ENCODE data around the gene KNDC1. TPM values are rescaled to one million over a fixed set of nuclear protein-coding genes. Genes with fewer than 3 reads are reported as not detected.

Gene KNDC1, protein sequence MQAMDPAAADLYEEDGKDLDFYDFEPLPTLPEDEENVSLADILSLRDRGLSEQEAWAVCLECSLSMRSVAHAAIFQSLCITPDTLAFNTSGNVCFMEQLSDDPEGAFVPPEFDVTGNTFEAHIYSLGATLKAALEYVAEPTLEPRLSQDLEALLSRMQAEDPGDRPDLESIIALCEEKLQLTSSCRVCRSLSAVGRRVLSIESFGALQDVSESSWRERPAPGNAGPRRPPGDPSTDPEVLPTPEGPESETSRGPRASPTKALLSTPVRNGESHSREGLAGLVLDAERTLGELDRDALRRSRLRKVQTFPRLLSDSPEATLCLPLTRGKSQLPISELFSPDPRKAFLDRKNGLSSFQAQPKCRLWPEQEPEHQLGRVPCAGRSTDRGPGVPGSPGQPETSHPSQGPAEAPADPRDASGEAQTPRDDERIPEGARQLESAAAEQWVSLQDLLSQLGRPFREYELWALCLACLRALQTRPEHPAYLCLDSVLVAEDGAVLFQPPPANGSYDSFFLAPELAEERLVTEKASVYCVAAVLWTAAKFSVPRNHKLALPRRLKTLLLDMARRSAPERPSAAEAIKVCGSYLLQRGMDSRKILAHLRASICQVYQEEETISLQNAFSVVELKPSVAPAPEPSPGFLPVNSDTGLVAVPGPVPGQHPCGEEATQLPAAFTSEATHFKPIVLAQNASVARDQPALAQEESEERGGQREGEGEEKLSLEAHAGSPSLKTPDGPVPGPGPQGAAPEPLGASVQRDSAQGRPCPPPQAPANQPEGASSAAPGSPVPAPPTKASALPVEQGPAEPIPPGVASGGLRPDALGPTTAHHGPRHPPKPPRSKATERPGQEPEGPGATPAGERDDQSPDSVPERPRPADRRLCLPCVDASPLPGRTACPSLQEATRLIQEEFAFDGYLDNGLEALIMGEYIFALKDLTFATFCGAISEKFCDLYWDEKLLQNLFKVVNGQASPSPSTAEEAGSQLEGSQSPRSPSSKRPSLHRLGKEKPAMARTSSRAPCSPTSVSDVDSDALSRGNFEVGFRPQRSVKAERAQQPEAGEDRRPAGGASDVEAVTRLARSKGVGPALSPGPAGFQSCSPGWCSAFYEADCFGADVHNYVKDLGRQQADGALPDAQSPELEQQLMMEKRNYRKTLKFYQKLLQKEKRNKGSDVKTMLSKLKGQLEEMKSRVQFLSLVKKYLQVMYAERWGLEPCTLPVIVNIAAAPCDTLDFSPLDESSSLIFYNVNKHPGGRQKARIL (N-terminal part only)
- total RNA-seq (2016; rRNA removed; fragmentation: Illumina TruSeq; extraction: Trizol) (0.44 TPM in 1 of 2 replicates, not detected in the other), polyA plus RNA-seq (2011; rRNA removed) (0.56 and 0.69 TPM in 2 replicates), polyA minus RNA-seq (2011; rRNA and poly(A)+ RNA removed; ENCODE audit: low replicate concordance) (0.09 and 4.0 TPM in 2 replicates), Bru-seq, nascent RNA (percentile 14 among the genes with signal in this experiment), BruChase-seq, experiment 1, labeled RNA remaining after a 6-hour chase (percentile 16 among the genes with signal in this experiment), BruChase-seq, experiment 2, labeled RNA remaining after a 2-hour chase (percentile 12 among the genes with signal in this experiment)
- total RNA-seq (2016; cell fraction: cytosol; rRNA removed; fragmentation: Illumina TruSeq; extraction: Trizol; ENCODE audit: low read depth), result not detected in 2 replicates
- not detected in 2 replicates for total RNA-seq (2016; cell fraction: insoluble cytoplasmic fraction; rRNA removed; fragmentation: Illumina TruSeq; extraction: Trizol)
- total RNA-seq (2016; cell fraction: membrane; rRNA removed; fragmentation: Illumina TruSeq; extraction: Trizol), result 0.38 TPM in 1 of 2 replicates, not detected in the other
- not detected in 2 replicates for total RNA-seq (2016; cell fraction: nucleus; rRNA removed; fragmentation: Illumina TruSeq; extraction: Trizol)
- polyA plus RNA-seq (2011; cell fraction: cytosol; rRNA removed), result 0.09 and 0.66 TPM in 2 replicates
- polyA plus RNA-seq (2011; cell fraction: nucleus; rRNA removed), result 1.3 and 3.3 TPM in 2 replicates
- 0.17 TPM in 1 of 2 replicates, not detected in the other for polyA plus RNA-seq (2012)
- polyA plus RNA-seq (2016; cell fraction: cytosol; fragmentation: Illumina TruSeq; extraction: Trizol; ENCODE audit: low read depth), result 0.03 and 0.17 TPM in 2 replicates
- polyA plus RNA-seq (2016; cell fraction: insoluble cytoplasmic fraction; fragmentation: Illumina TruSeq; extraction: Trizol; ENCODE audit: low read depth), result not detected in 2 replicates
- polyA plus RNA-seq (2016; cell fraction: membrane; fragmentation: Illumina TruSeq; extraction: Trizol; ENCODE audit: low read depth), result 0.03 TPM in 1 of 2 replicates, not detected in the other
- polyA plus RNA-seq (2016; cell fraction: nucleus; fragmentation: Illumina TruSeq; extraction: Trizol; ENCODE audit: insufficient read depth, low read depth), result not detected in 2 replicates
- 0.53 and 1.8 TPM in 2 replicates for polyA minus RNA-seq (2011; cell fraction: cytosol; rRNA and poly(A)+ RNA removed)
- 0.12 and 2.4 TPM in 2 replicates for polyA minus RNA-seq (2011; cell fraction: nucleus; rRNA and poly(A)+ RNA removed)
- long read RNA-seq, experiment 1, result 0 reads
- long read RNA-seq, experiment 2, partial matches to known transcripts, result 0 of 4 reads
- long read RNA-seq, experiment 2, other reads (novel, unspliced or antisense), result 3 of 4 reads

GRCh38 chr10:133159950-133160825, at the start of gene KNDC1:
TSS of gene KNDC1 (plus strand) at chr10:133160219. CDS start at chr10:133160468, 249 bp downstream.
- WGBS (ENCODE audit: low lambda C conversion rate), result 68% methylated on average over 14 of the region's 108 CpGs
- Histone ChIP-seq H3K4me1 (ENCODE audit: insufficient read depth, low read length) (peaks cover 17% of the 10 kb centered on the region), H3K9ac (ENCODE audit: insufficient read depth, low read depth, low read length) (no peak within 1 kb of the TSS), H3K36me3 (replicated peaks in 1 of 2; ENCODE audit: control insufficient read depth in 1 of 2, insufficient read depth in 2 of 2, low read length in 2 of 2) (no peaks in the 10 kb centered on the region), H3K27me3 (ENCODE audit: control insufficient read depth in 1 of 2, insufficient read depth in 2 of 2, low read length in 2 of 2) (peaks cover 7 to 40% of the 10 kb centered on the region in 2 experiments), H3K4me2 (ENCODE audit: low read depth, low read length) (peak within 1 kb of the TSS; percentile 47), H3K9me3 (ENCODE audit: low read length) (no peaks in the 10 kb centered on the region), H4K20me1 (ENCODE audit: insufficient read depth, low read length) (no peaks in the 10 kb centered on the region), H2AFZ (ENCODE audit: low read length) (no peak within 1 kb of the TSS), H3K4me3 (replicated peaks in 1 of 3; ENCODE audit: insufficient read depth in 1 of 3, low read depth in 2 of 3, low read length in 3 of 3) (peak within 1 kb of the TSS; percentile 26 to 64 (median 36); a peak in 4 of 6 replicates), H3K79me2 (ENCODE audit: insufficient read depth, low read length) (no peaks in the 10 kb centered on the region), H3K27ac (ENCODE audit: extremely low read length, insufficient read depth, low read length) (no peak within 1 kb of the TSS)
- ChIA-PET CTCF (ENCODE audit: low intra/inter-chr PET ratio, low total read pairs) (no interaction called here), POLR2A (interaction anchor here (0.6 kb wide), 1 partner anchor 328 kb away, joined by 4 read pairs; no protein-coding TSS in a partner anchor)
- no peak for FAIRE-seq
- BruUV-seq (replicated peaks), result no TSS peak
- intact Hi-C loops (cut with micrococcal nuclease; ENCODE audit: unreplicated experiment), result no loop called here
- in situ Hi-C loops (cut with HindIII; ENCODE audit: extremely low pct_ligation_motif_present, low pct_unique_long_range_greater_than_20kb), result no loop called here
- peak; percentile 67 for ATAC-seq
- DNase-seq (ENCODE audit: low spot score), result no peak
- no peak for TF ChIP-seq ZBTB21 (CRISPR knock-in tag; IDR thresholded peaks at IDR 0.05)
- TF ChIP-seq ZNF747 (CRISPR knock-in tag; IDR thresholded peaks at IDR 0.05; ENCODE audit: borderline replicate concordance), result no peak
- TF ChIP-seq CHD4 (IDR thresholded peaks at IDR 0.05; ENCODE audit: borderline replicate concordance, low read length), result no peak
- no peak for TF ChIP-seq KDM5A (IDR thresholded peaks at IDR 0.05; ENCODE audit: borderline replicate concordance, low read length)
- TF ChIP-seq DDIT3 (CRISPR knock-in tag; IDR thresholded peaks at IDR 0.05), result no peak
- no peak for TF ChIP-seq RFX3 (CRISPR knock-in tag; IDR thresholded peaks at IDR 0.05)
- TF ChIP-seq KLF6 (CRISPR knock-in tag; IDR thresholded peaks at IDR 0.05), result no peak
- TF ChIP-seq ZFP62 (CRISPR knock-in tag; IDR thresholded peaks at IDR 0.05), result no peak
- no peak for TF ChIP-seq FLYWCH1 (CRISPR knock-in tag; IDR thresholded peaks at IDR 0.05)
- TF ChIP-seq, protein P1, sequence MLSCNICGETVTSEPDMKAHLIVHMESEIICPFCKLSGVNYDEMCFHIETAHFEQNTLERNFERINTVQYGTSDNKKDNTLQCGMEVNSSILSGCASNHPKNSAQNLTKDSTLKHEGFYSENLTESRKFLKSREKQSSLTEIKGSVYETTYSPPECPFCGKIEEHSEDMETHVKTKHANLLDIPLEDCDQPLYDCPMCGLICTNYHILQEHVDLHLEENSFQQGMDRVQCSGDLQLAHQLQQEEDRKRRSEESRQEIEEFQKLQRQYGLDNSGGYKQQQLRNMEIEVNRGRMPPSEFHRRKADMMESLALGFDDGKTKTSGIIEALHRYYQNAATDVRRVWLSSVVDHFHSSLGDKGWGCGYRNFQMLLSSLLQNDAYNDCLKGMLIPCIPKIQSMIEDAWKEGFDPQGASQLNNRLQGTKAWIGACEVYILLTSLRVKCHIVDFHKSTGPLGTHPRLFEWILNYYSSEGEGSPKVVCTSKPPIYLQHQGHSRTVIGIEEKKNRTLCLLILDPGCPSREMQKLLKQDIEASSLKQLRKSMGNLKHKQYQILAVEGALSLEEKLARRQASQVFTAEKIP (CRISPR knock-in tag; IDR thresholded peaks at IDR 0.05; ENCODE audit: borderline replicate concordance), result no peak
- TF ChIP-seq SATB2 (CRISPR knock-in tag; IDR thresholded peaks at IDR 0.05), result no peak
- no peak for TF ChIP-seq ZNF562 (CRISPR knock-in tag; IDR thresholded peaks at IDR 0.05; ENCODE audit: borderline replicate concordance)

All from HepG2 (cell line).